HCT116 (cell line): ENCODE data around the gene SETD2. TPM values are rescaled to one million over a fixed set of nuclear protein-coding genes. Genes with fewer than 3 reads are reported as not detected.
"Not testable (repeated sequence)": the region's sequence is repeated elsewhere in the genome, so short reads cannot be mapped to it uniquely, and the experiment has no call there.

Experiments
- ATAC-seq: fragments of 200-7000 bp; cut with Tn5 transposase; 2 replicates; pipeline ENCODE4 v1.9.1; 2020; ENCODE audit warnings: mild to moderate bottlenecking, moderate library complexity
- BruUV-seq: library from RNA; stranded (reverse); fragments of 400-500 nt; replicated peaks from 2 replicates; lab custom pipeline; 2021; lab: Mats Ljungman, UMichigan
- CTCF ChIA-PET: fragments of 300-600 bp; sonication (Branson Sonifier 250); formaldehyde crosslinking; loops from one replicate; lab custom pipeline; 2021; ENCODE audit warnings: antibody characterized with exemption; lab: Charles Lee
- POLR2A ChIA-PET: fragments of 300-600, 350-600 bp; sonication (Branson Sonifier 250); formaldehyde crosslinking; loops from one replicate; lab custom pipeline; 2021; ENCODE audit warnings: antibody characterized with exemption; lab: Charles Lee
- RAD21 ChIA-PET, 2 experiments: fragments of 300-600 bp; sonication (Branson Sonifier 250); formaldehyde crosslinking; loops; one replicate each; lab custom pipeline; 2023; ENCODE audit warnings: low total read pairs in 2 of 2; ENCODE audit not compliant: uncharacterized antibody in 2 of 2, unreplicated experiment in 2 of 2, low non-redundant PET in 1 of 2; lab: Charles Lee
- DNase-seq: peaks from one replicate; pipeline ENCODE4 v3.0.0-alpha.2; 2010; ENCODE audit warnings: low read depth, low spot score
- H2AFZ ChIP-seq: fragments of 200-600 bp; shearing (Covaris generic), sonication (generic); 2 replicates; pipeline ENCODE4 v1.6.1; 2017; ENCODE audit warnings: low read depth, mixed run types, mixed read lengths, antibody characterized with exemption, low read length; ENCODE audit not compliant: poor library complexity, severe bottlenecking
- H3K27ac ChIP-seq: 2 replicates; pipeline ENCODE4 v1.5.1; 2012; ENCODE audit warnings: low read depth, low read length
- H3K27me3 ChIP-seq: fragments of 200-600 bp; sonication (generic); 2 replicates; pipeline ENCODE4 v1.6.1; 2016; ENCODE audit warnings: mixed run types, low read length, mixed read lengths; ENCODE audit not compliant: insufficient read depth
- H3K36me3 ChIP-seq, 2 experiments: fragments of 200-500 bp in 1 of 2; fragments of 200-600 bp in 1 of 2; sonication (Bioruptor generic) in 1 of 2; sonication (generic) in 1 of 2; 2 replicates each; pipeline versions ENCODE4 v1.5.1 to v1.6.1; 2014 to 2016; ENCODE audit warnings: low read length in 2 of 2, inconsistent platforms in 1 of 2, mixed read lengths in 1 of 2, mixed run types in 1 of 2; ENCODE audit not compliant: insufficient read depth in 2 of 2, control insufficient read depth in 1 of 2
- H3K4me1 ChIP-seq, 2 experiments: fragments of 200-600 bp in 1 of 2; sonication (generic) in 1 of 2; 2 replicates each; pipeline versions ENCODE4 v1.5.1 to v1.6.1; 2012 to 2017; ENCODE audit warnings: low read length in 2 of 2, inconsistent platforms in 1 of 2, mild to moderate bottlenecking in 1 of 2, mixed read lengths in 1 of 2, mixed run types in 1 of 2, moderate library complexity in 1 of 2; ENCODE audit not compliant: insufficient read depth in 2 of 2, control insufficient read depth in 1 of 2
- H3K4me2 ChIP-seq: fragments of 200-600 bp; sonication (generic); 2 replicates; pipeline ENCODE4 v1.6.1; 2017; ENCODE audit warnings: mixed run types, low read length, mixed read lengths
- H3K4me3 ChIP-seq, 2 experiments: fragments of 200-600 bp in 1 of 2; sonication (generic) in 1 of 2; replicated peaks in 1 of 2; 2 replicates each; pipeline ENCODE4 v1.5.1; 2011 to 2016; ENCODE audit warnings: low read length in 2 of 2, control low read depth in 1 of 2, low read depth in 1 of 2, mild to moderate bottlenecking in 1 of 2, mixed read lengths in 1 of 2, mixed run types in 1 of 2
- H3K79me2 ChIP-seq: fragments of 200-600 bp; sonication (generic); 2 replicates; pipeline ENCODE4 v1.6.1; 2017; ENCODE audit warnings: mild to moderate bottlenecking, mixed run types, low read length, moderate library complexity, mixed read lengths; ENCODE audit not compliant: insufficient read depth
- H3K9ac ChIP-seq: fragments of 200-600 bp; sonication (generic); 2 replicates; pipeline ENCODE4 v1.6.1; 2016; ENCODE audit warnings: low read length, mixed read lengths
- H3K9me2 ChIP-seq: fragments of 200-600 bp; sonication (generic), shearing (Covaris generic); 2 replicates; pipeline ENCODE4 v1.6.1; 2017; ENCODE audit warnings: mixed run types, mild to moderate bottlenecking, moderate library complexity; ENCODE audit not compliant: insufficient read depth
- H3K9me3 ChIP-seq, 2 experiments: fragments of 200-500 bp in 1 of 2; fragments of 200-600 bp in 1 of 2; sonication (Bioruptor generic) in 1 of 2; sonication (generic) in 1 of 2; 2 replicates each; pipeline ENCODE4 v1.6.1; 2014 to 2017; ENCODE audit warnings: low read length in 2 of 2, mixed read lengths in 2 of 2, inconsistent platforms in 1 of 2, low read depth in 1 of 2, mild to moderate bottlenecking in 1 of 2, mixed run types in 1 of 2, moderate library complexity in 1 of 2; ENCODE audit not compliant: control insufficient read depth in 1 of 2, insufficient read depth in 1 of 2
- H4K20me1 ChIP-seq: fragments of 200-600 bp; sonication (generic), shearing (Covaris generic); 2 replicates; pipeline ENCODE4 v1.6.1; 2017; ENCODE audit warnings: mixed run types, mild to moderate bottlenecking, moderate library complexity; ENCODE audit not compliant: insufficient read depth
- EGR1 ChIP-seq: IDR thresholded peaks from 2 replicates; pipeline ENCODE4 v1.6.1; 2012; ENCODE audit warnings: low read depth
- ELF1 ChIP-seq: IDR thresholded peaks from 2 replicates; pipeline ENCODE4 v1.6.1; 2012; ENCODE audit warnings: low read depth, borderline replicate concordance
- intact Hi-C: fragments of 100-400 bp; cut with micrococcal nuclease; formaldehyde crosslinking; loops from 2 replicates; pipeline ENCODE4 v1.10.0; 2022
- total RNA-seq: library from RNA; stranded (reverse); gene quantifications from one replicate; pipeline ENCODE4 v1.2.1, GENCODE V29; 2021; ENCODE audit not compliant: unreplicated experiment
- TF ChIP-seq, protein P1 (sequence below): IDR thresholded peaks from 2 replicates; pipeline ENCODE4 v1.6.1; 2012
- TF ChIP-seq, protein P2 (sequence below): IDR thresholded peaks from 2 replicates; pipeline ENCODE4 v1.6.1; 2012; ENCODE audit warnings: low read depth

SETD2 gene
- total RNA-seq, 1 experiment from 2014 or later = 33.0 TPM

DNA sequence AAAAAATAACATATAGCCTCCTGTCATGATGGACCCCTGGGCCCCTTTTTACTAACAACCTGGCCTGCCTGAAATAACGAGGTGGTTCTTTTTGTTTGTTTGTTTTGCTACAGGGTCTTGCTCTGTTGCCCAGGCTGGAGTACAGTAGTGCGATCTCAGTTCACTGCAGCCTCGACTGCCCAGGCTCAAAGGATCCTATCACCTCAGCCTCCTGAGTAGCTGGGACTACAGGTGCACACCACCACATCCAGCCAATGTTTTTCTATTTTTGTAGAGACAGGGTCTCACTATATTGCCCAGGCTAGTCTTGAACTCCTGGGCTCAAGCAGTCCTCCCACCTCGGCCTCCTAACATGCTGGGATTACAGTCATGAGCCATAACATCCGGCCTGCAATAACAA is 42.1 kb upstream of the SETD2 start:
- ATAC-seq, H3K79me2 ChIP-seq, H3K4me2 ChIP-seq, H4K20me1 ChIP-seq, H3K27me3 ChIP-seq, CTCF ChIA-PET, POLR2A ChIA-PET, DNase-seq, BruUV-seq, H3K4me3 ChIP-seq, RAD21 ChIA-PET, H2AFZ ChIP-seq, H3K36me3 ChIP-seq, H3K27ac ChIP-seq, H3K9me3 ChIP-seq, intact Hi-C loops, H3K9ac ChIP-seq, H3K9me2 ChIP-seq, H3K4me1 ChIP-seq: not testable (repeated sequence)

DNA sequence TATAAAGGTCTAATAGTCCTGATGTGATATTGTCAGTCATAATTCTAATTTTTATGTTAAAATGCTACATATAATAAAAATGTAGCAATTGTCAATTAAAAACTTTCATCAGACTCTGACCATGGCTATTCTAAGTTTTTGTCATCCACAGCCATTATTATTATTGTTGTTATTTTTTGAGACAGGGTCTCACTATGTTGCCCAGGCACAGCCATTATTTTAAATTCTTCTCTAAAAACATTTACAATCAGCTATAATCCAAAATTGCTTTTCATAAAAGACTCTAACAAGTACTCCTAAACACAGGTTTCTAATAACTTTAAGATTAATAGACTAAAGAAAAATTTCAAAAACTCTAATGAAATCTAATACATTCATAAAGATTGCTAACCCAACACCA is 41.0 kb upstream of the SETD2 start:
- Histone ChIP-seq H4K20me1 (no peaks in the 10 kb centered on the region), H3K4me1 (no peaks in the 10 kb centered on the region), H3K9ac (no peak overlapping the region), H3K27me3 (no peaks in the 10 kb centered on the region), H3K4me3 (no peak overlapping the region), H3K9me3 (no peaks in the 10 kb centered on the region), H3K9me2 (no peaks in the 10 kb centered on the region), H3K4me2 (no peak overlapping the region), H3K36me3 (no peaks in the 10 kb centered on the region), H3K79me2 (no peaks in the 10 kb centered on the region), H2AFZ (no peak overlapping the region), H3K27ac (no peak overlapping the region)
- ChIA-PET POLR2A (no interaction called here), RAD21 (no interaction called here), CTCF (no interaction called here)
- TF ChIP-seq EGR1 = no peak
- TF ChIP-seq ELF1 = no peak
- TF ChIP-seq, protein P1, sequence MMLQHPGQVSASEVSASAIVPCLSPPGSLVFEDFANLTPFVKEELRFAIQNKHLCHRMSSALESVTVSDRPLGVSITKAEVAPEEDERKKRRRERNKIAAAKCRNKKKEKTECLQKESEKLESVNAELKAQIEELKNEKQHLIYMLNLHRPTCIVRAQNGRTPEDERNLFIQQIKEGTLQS = no peak
- TF ChIP-seq, protein P2, sequence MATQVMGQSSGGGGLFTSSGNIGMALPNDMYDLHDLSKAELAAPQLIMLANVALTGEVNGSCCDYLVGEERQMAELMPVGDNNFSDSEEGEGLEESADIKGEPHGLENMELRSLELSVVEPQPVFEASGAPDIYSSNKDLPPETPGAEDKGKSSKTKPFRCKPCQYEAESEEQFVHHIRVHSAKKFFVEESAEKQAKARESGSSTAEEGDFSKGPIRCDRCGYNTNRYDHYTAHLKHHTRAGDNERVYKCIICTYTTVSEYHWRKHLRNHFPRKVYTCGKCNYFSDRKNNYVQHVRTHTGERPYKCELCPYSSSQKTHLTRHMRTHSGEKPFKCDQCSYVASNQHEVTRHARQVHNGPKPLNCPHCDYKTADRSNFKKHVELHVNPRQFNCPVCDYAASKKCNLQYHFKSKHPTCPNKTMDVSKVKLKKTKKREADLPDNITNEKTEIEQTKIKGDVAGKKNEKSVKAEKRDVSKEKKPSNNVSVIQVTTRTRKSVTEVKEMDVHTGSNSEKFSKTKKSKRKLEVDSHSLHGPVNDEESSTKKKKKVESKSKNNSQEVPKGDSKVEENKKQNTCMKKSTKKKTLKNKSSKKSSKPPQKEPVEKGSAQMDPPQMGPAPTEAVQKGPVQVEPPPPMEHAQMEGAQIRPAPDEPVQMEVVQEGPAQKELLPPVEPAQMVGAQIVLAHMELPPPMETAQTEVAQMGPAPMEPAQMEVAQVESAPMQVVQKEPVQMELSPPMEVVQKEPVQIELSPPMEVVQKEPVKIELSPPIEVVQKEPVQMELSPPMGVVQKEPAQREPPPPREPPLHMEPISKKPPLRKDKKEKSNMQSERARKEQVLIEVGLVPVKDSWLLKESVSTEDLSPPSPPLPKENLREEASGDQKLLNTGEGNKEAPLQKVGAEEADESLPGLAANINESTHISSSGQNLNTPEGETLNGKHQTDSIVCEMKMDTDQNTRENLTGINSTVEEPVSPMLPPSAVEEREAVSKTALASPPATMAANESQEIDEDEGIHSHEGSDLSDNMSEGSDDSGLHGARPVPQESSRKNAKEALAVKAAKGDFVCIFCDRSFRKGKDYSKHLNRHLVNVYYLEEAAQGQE = no peak
- BruUV-seq = no TSS peak
- ATAC-seq (no peak), DNase-seq (no peak)
- intact Hi-C loops = no loop called here
